KMS-11 (cell line): ENCODE results near the gene PEX26.
A peak's percentile ranks its signal among the peaks of the same experiment; 100 is the strongest.

ENCODE experiments used
- H2AFZ ChIP-seq: fragments of 200-600 bp; sonication (generic); 2 replicates; pipeline ENCODE4 v1.6.1; 2016; ENCODE audit warnings: antibody characterized with exemption, mixed run types, low read depth
- H3K27ac ChIP-seq: fragments of 200-600 bp; sonication (generic); 2 replicates; pipeline ENCODE4 v1.6.1; 2016; ENCODE audit warnings: mild to moderate bottlenecking, mixed run types
- H3K27me3 ChIP-seq: fragments of 200-600 bp; sonication (generic); 2 replicates; pipeline ENCODE4 v1.6.1; 2017; ENCODE audit warnings: mild to moderate bottlenecking, low read depth, mixed run types, moderate library complexity; ENCODE audit not compliant: insufficient read depth
- H3K36me3 ChIP-seq: fragments of 200-600 bp; sonication (generic); 2 replicates; pipeline ENCODE4 v1.6.1; 2017; ENCODE audit warnings: mild to moderate bottlenecking, mixed run types; ENCODE audit not compliant: insufficient read depth
- H3K4me1 ChIP-seq: fragments of 200-600 bp; sonication (generic); 2 replicates; pipeline ENCODE4 v1.6.1; 2016; ENCODE audit warnings: mild to moderate bottlenecking, low read depth, mixed run types; ENCODE audit not compliant: poor library complexity, severe bottlenecking
- H3K4me2 ChIP-seq: fragments of 200-600 bp; sonication (generic); 2 replicates; pipeline ENCODE4 v1.7.0; 2016; ENCODE audit warnings: mild to moderate bottlenecking, mixed run types
- H3K4me3 ChIP-seq: fragments of 200-600 bp; sonication (generic); IDR thresholded peaks from 2 replicates; pipeline ENCODE4 v1.6.1; 2017; ENCODE audit warnings: low read depth, low read length, mixed read lengths; ENCODE audit not compliant: insufficient read depth
- H3K79me2 ChIP-seq: fragments of 200-600 bp; sonication (generic); 2 replicates; pipeline ENCODE4 v1.6.1; 2016; ENCODE audit warnings: low read depth, mixed run types; ENCODE audit not compliant: insufficient read depth
- H3K9ac ChIP-seq: fragments of 200-600 bp; sonication (generic); 2 replicates; pipeline ENCODE4 v1.6.1; 2016; ENCODE audit warnings: mild to moderate bottlenecking, mixed run types
- H4K20me1 ChIP-seq: fragments of 200-600 bp; sonication (generic); 2 replicates; pipeline ENCODE4 v1.6.1; 2016; ENCODE audit warnings: mild to moderate bottlenecking, mixed run types; ENCODE audit not compliant: insufficient read depth
- TF ChIP-seq, protein P1 (sequence below): fragments of 200-600 bp; sonication (generic); conservative IDR thresholded peaks from 2 replicates; pipeline ENCODE4 v1.6.1; 2017; ENCODE audit warnings: low read depth, mild to moderate bottlenecking, antibody characterized with exemption, low read length, moderate library complexity, mixed read lengths

The PEX26 gene

DNA sequence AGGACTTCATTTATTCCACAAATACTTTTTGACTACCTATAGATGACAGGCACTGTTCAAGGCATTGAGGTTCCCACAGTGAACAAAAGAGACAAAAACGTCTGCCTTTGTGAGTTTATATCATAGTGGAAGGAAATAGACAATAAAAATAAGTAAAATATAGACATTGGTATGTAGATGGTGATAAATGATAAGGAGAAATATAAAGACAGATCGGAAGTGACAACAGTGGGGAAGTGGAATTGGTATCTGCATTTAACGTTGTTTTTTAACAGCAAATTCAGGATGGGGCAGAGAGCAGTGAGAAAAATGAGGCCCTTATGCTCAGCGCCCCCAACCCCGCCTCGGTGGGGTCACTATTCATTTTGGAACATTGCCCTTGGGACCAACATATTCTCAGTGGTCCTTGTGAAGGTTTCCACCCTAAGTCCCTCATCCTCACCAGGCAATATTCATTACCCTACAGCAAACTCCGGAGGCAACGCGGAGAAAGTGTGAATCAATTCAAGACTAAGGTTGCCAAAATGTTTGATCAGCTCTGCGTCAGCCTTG lies 627 bp upstream of the PEX26 start:
- Histone ChIP-seq H2AFZ (peak overlapping the region; percentile 50; the same call in 1 of the 2 replicates), H3K36me3 (no peaks in the 10 kb centered on the region), H3K4me3 (no peak overlapping the region), H3K27me3 (no peaks in the 10 kb centered on the region), H3K79me2 (peaks cover 30% of the 10 kb centered on the region; the same call in 1 of the 2 replicates), H3K9ac (peak overlapping the region; percentile 88; the same call in 1 of the 2 replicates), H3K4me1 (peaks cover 34% of the 10 kb centered on the region), H3K27ac (peak overlapping the region; percentile 41; the same call in 1 of the 2 replicates), H4K20me1 (no peaks in the 10 kb centered on the region), H3K4me2 (peak overlapping the region; percentile 86)
- TF ChIP-seq, protein P1, sequence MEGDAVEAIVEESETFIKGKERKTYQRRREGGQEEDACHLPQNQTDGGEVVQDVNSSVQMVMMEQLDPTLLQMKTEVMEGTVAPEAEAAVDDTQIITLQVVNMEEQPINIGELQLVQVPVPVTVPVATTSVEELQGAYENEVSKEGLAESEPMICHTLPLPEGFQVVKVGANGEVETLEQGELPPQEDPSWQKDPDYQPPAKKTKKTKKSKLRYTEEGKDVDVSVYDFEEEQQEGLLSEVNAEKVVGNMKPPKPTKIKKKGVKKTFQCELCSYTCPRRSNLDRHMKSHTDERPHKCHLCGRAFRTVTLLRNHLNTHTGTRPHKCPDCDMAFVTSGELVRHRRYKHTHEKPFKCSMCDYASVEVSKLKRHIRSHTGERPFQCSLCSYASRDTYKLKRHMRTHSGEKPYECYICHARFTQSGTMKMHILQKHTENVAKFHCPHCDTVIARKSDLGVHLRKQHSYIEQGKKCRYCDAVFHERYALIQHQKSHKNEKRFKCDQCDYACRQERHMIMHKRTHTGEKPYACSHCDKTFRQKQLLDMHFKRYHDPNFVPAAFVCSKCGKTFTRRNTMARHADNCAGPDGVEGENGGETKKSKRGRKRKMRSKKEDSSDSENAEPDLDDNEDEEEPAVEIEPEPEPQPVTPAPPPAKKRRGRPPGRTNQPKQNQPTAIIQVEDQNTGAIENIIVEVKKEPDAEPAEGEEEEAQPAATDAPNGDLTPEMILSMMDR: no peak

GRCh38 chr22:18078329-18079041 lies 695 bp downstream of the PEX26 start:
- Histone ChIP-seq H2AFZ (peak overlapping the region; percentile 50; the same call in 1 of the 2 replicates), H4K20me1 (no peaks in the 10 kb centered on the region)

DNA sequence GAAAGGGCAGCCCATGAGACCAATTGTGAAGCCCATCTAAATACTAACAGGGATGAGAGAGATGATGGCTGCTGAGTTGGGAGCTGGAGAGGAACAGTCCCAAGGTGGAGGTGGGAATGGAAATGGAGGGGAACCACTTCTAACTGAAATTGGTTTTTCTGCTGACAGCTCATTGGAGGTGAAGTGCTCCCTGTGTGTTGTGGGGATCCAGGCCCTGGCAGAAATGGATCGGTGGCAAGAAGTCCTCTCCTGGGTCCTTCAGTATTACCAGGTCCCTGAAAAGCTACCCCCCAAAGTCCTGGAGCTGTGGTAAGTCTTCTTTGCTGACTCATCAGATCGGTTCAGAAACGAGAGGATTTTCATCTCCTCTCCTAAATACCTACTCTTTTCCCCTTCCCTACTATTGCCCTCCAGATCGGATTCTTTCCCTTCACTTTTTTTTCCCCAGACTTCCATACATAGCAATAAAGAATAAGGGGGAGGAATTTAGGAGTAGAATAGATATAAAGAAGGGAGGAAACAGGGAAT lies 2.0 kb downstream of the PEX26 start:
- Histone ChIP-seq H4K20me1 (no peaks in the 10 kb centered on the region), H3K4me2 (0 out of 2 replicates have a peak overlapping the region, but pooled peaks have one; percentile 87), H3K4me1 (peaks cover 34% of the 10 kb centered on the region), H2AFZ (no peak overlapping the region), H3K27me3 (no peaks in the 10 kb centered on the region), H3K36me3 (peaks cover 7% of the 10 kb centered on the region; the same call in 1 of the 2 replicates), H3K9ac (no peak overlapping the region), H3K27ac (no peak overlapping the region), H3K79me2 (peaks cover 40% of the 10 kb centered on the region; the same call in 1 of the 2 replicates), H3K4me3 (no peak overlapping the region)
- TF ChIP-seq, protein P1: no peak

More at GRCh38 chr22:18078329-18079041, 695 bp downstream of the PEX26 start:
- H3K4me2 ChIP-seq: peak overlapping the region; percentile 87
- TF ChIP-seq, protein P1: no peak
- no peaks in the 10 kb centered on the region for H3K27me3 ChIP-seq
- peaks cover 34% of the 10 kb centered on the region for H3K4me1 ChIP-seq
- H3K79me2 ChIP-seq: peaks cover 40% of the 10 kb centered on the region; the same call in 1 of the 2 replicates
- no peak overlapping the region for H3K4me3 ChIP-seq
- peak overlapping the region; percentile 51 for H3K27ac ChIP-seq
- peak overlapping the region; percentile 88 for H3K9ac ChIP-seq
- H3K36me3 ChIP-seq: peaks cover under 1% of the 10 kb centered on the region; the same call in 1 of the 2 replicates

GRCh38 chr22:18081416-18081815 lies 3.6 kb downstream of the PEX26 start:
- H3K27ac ChIP-seq: no peak overlapping the region
- no peak overlapping the region for H2AFZ ChIP-seq
- H3K79me2 ChIP-seq: peaks cover 40% of the 10 kb centered on the region; the same call in 1 of the 2 replicates
- peaks cover 23% of the 10 kb centered on the region for H3K4me1 ChIP-seq
- no peak overlapping the region for H3K4me3 ChIP-seq
- TF ChIP-seq, protein P1: no peak
- H3K9ac ChIP-seq: no peak overlapping the region
- peaks cover 12% of the 10 kb centered on the region; the same call in 1 of the 2 replicates for H3K36me3 ChIP-seq
- no peaks in the 10 kb centered on the region for H4K20me1 ChIP-seq
- H3K4me2 ChIP-seq: no peak overlapping the region
- H3K27me3 ChIP-seq: no peaks in the 10 kb centered on the region
